HG03045 (cell line): ENCODE results near the gene CD244.
"Not testable (repeated sequence)": the region's sequence is repeated elsewhere in the genome, so short reads cannot be mapped to it uniquely, and the experiment has no call there.

ENCODE experiments used
- ATAC-seq: cut with Tn5 transposase; IDR thresholded peaks from one replicate; pipeline ENCODE4 v1.9.1; 2021; ENCODE audit warnings: mild to moderate bottlenecking, moderate library complexity; ENCODE audit not compliant: unreplicated experiment

Gene CD244

DNA sequence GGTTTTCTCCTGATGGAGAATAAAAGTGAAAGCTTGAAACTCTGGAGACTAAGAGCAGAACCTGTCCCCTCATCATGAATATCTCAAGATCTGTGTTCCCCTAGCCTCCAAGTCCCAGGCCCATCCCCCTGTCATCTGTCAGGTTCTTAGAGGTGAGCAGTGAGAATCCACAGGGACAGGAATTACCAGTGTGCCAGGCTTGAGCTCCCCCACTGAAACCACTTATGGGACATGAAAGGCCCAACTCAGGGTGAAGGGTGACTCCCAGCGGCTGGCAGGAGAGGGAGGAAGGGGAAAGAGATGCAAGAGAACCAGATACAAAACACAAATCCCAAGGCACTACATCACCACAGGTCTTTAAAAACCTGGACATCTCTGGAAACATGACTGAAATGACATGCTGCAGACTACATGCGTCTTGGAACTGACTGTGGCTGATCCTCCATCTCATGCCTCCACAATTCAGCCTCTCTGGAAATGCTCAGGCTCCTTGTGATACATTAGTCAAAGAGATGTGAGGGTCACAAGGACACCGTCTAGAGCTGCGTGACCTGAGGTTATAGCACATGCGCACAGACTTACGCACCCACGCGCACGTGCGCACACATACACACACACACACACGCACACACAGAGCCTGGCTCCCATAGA, 73.5 kb downstream of the CD244 start:
- peak; percentile 16 for ATAC-seq

DNA sequence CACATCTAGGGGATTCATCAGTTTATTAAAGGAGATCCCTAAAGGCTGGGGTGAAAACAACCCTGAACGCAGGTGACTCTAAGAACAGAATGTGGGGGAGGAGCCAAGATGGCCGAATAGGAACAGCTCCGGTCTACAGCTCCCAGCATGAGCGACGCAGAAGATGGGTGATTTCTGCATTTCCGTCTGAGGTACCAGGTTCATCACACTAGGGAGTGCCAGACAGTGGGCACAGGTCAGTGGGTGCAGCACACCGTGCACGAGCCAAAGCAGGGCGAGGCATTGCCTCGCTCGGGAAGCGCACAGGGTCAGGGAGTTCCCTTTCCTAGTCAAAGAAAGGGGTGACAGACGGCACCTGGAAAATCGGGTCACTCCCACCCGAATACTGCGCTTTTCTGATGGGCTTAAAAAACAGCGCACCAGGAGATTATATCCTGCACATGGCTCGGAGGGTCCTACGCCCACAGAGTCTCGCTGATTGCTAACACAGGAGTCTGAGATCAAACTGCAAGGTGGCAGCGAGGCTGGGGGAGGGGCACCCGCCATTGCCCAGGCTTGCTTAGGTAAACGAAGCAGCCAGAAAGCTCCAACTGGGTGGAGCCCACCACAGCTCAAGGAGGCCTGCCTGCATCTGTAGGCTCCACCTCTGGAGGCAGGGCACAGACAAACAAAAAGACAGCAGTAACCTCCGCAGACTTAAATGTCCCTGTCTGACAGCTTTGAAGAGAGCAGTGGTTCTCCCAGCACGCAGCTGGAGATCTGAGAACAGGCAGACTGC, 79.5 kb downstream of the CD244 start:
- ATAC-seq: not testable (repeated sequence)

DNA sequence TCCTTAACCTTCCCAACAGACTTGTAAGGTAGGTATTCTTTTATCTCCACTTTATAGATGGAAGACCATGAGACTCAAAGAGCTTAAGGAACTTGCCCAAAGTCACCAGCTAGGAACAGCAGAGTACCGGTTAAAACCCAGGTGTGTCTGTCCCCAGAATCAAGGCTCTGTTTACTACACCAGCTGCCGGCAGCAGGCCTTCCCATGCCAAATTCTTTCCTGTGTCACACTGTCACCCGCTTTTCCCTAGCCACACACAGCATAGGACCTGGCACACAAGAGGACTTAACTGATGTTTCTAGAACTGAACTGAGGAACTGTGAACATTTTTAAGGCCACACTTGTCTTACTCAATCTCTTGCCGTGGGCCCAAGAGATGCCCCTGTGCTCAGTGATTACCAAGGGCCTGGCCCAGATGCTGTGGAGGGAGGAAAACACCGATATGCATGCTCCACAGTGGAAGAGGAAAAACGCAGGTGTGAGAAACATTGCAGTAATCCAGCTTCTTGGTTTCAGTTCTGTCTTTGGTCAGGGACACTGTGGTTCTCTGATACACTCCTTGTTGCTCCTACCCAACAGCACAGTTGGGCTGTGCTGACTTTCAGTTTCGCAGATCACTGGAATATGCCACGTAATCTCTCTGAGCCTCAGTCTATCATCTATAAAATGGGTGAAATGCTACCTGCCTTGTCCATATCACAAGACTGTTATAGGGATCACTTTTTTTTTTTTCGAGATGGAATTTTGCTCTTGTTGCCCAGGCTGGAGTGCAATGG, 80.6 kb downstream of the CD244 start:
- ATAC-seq: peak; percentile 88

DNA sequence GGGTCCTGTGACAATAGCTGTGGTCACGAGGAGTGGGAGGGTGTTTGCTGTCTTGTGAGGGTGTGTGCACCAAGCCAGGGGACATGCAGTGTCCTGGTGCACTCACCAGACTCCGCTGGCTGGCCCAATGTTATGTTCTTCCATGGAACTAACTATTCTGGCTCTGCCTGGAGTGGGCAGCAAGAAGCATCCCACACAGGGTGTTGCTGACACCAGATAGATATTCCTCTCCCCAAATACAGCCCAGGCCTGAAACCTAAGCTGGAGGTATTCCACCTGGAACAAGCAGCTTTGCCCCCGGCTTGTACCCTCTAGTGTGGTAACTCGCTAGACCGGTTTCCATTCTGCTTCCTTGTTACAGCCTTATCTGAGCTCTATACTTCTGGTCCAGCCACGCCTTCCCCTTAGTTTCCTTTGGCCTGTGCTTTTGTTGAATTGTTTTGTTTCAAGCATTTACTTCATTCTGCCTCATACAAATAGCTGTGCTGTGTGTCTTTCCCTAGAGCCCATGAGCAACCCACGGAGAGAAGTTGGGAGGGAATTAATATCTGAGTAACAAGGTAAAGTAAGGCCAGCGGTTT, 81.4 kb downstream of the CD244 start:
- ATAC-seq: no peak

DNA sequence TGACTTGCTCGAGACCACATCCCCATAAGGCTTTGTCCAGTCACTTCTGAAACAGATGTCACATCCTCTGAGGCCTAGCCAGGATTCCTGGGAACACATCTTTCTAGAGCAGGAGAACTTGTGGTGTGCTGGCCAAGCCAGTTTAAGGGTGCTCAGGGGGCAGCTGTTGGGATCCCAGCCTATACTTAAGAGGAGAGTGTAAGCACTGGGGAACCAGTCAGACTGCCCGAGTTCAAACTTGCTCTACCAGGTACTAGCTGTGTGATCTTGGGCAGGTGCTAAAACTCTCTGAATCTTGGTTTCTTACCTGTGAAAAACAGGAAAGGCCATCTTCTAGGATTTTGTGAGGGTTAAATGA, 82.3 kb downstream of the CD244 start:
- ATAC-seq: no peak
